ENCODE data around the gene LCN9. TPM values are rescaled to one million over a fixed set of nuclear protein-coding genes. Genes with fewer than 3 reads are reported as not detected.
A peak's percentile ranks its signal among the peaks of the same experiment; 100 is the strongest.

LCN9 gene, protein sequence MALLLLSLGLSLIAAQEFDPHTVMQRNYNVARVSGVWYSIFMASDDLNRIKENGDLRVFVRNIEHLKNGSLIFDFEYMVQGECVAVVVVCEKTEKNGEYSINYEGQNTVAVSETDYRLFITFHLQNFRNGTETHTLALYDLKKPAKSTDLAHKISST
- not detected for polyA plus RNA-seq (2013, experiment 1 of 2)
- not detected for polyA plus RNA-seq (2013, experiment 2 of 2)

DNA sequence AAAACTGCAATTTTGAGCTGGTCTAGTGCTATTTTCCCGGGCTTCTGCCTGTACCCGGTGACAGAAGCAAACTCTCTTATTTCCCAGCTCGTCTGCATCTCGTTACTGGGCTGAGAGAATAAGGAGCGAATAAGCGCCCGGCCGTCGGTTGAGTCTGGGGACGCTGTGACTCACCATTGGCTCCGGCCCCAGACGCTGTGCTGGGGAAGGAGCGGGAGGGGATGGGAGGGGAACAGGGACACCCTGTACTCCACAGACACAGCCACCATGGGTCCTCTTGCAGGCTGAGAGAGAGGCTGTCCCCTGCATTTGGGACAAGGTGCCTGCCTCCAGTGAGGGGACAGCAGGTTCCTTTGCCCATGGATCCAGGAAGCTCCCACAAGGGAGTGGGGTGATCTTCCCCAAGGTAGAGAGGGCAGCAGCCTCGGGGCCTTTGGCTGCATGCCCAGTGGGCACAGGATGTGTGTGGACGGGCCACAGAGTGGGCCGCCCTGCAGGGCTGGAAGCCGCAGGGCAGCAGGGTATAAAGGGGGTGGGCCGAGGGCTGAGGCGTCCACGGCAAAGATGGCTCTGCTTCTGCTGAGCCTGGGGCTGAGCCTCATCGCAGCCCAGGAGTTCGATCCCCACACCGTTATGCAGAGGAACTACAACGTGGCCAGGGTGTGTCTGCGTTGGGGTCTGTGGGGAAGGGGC, at the start of gene LCN9:
LCN9 (plus strand) TSS at position 552 of the 693 bp plus-strand sequence; CDS start at position 565, 13 bp downstream.
- WGBS (ENCODE audit: extremely low coverage, insufficient coverage, low lambda C conversion rate), result no CpG with 5 or more reads among the region's 25 CpGs
- Histone ChIP-seq H3K79me2 (ENCODE audit: control insufficient read depth, insufficient read depth, low read length) (no peaks in the 10 kb centered on the region), H3K9ac (ENCODE audit: low read length) (no peak within 1 kb of the TSS), H3K23ac (ENCODE audit: low read length) (peak within 1 kb of the TSS; percentile 45), H4K5ac (ENCODE audit: low read length) (no peak within 1 kb of the TSS), H3K27me3 (ENCODE audit: insufficient read depth, low read length, poor library complexity) (no peaks in the 10 kb centered on the region), H3K36me3 (ENCODE audit: control insufficient read depth, insufficient read depth, low read length) (no peaks in the 10 kb centered on the region), H3K4me3 (ENCODE audit: low read length) (no peak within 1 kb of the TSS), H2BK15ac (replicated peaks; ENCODE audit: low read depth) (no peak within 1 kb of the TSS), H2BK5ac (ENCODE audit: low read length) (no peak within 1 kb of the TSS), H2AK5ac (ENCODE audit: low read length) (no peak within 1 kb of the TSS), H3K18ac (ENCODE audit: low read length) (no peak within 1 kb of the TSS), H3K4me2 (ENCODE audit: low read length) (no peak within 1 kb of the TSS), H4K8ac (ENCODE audit: low read depth, low read length) (no peak within 1 kb of the TSS), H3K79me1 (ENCODE audit: low read length) (no peaks in the 10 kb centered on the region), H3K56ac (ENCODE audit: low read length) (no peak within 1 kb of the TSS), H2BK120ac (ENCODE audit: low read depth, low read length) (no peak within 1 kb of the TSS), H3K27ac (ENCODE audit: low read depth, low read length) (no peak within 1 kb of the TSS), H3K4me1 (ENCODE audit: control insufficient read depth, low read depth, low read length) (peaks cover 2% of the 10 kb centered on the region), H3K4ac (ENCODE audit: low read depth, low read length) (no peak within 1 kb of the TSS)
- DNase-seq, result peak; percentile 38

DNA sequence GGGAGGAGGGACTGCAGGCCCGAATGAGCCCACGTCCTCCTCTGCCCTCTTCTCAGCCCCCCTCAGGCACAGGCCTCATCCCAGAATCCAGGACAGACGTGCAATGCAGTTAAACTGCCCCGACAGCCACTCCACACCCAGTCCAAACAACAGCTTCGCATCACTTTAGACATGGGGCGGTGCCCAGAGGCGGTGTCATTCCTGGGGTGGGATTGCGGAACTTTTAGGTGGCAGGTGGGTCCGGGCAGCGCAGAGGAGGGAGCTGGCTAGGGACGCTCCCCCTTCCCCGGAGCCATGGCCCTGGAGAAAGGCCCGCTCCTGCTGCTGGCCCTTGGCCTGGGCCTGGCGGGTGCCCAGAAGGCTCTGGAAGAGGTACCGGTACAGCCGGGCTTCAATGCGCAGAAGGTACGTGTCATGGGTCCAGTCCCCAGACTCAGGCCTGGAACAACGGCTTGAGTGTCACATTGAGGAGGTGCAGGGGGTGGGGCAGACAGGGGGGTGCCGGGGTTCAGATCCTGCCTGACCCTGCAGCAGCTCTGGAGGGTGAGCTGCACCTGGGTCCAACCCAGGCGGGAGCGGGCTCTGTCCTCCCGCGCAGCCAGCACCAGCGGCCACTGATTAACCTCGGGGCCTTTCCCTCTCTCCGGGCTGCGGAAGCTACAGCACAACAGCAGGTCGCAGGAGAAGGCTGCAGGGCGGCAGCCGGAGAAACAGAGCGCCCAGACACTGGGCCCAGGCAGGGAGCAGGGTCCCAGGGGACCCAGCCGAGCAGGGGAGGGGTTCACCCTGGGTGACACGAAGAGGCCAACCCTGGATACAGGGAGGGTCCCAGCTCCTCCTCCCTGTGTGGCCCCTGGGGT, 48.9 kb upstream of the LCN9 start:
- no CpG with 5 or more reads among the region's 34 CpGs for WGBS (ENCODE audit: extremely low coverage, insufficient coverage, low lambda C conversion rate)
- no peaks in the 10 kb centered on the region for H3K36me3 ChIP-seq (ENCODE audit: control insufficient read depth, insufficient read depth, low read length)
- no peaks in the 10 kb centered on the region for H3K79me1 ChIP-seq (ENCODE audit: low read length)
- H3K56ac ChIP-seq (ENCODE audit: low read length), result no peak overlapping the region
- H4K5ac ChIP-seq (ENCODE audit: low read length), result no peak overlapping the region
- H2BK15ac ChIP-seq (replicated peaks; ENCODE audit: low read depth), result no peak overlapping the region
- H3K4ac ChIP-seq (ENCODE audit: low read depth, low read length), result no peak overlapping the region
- H3K79me2 ChIP-seq (ENCODE audit: control insufficient read depth, insufficient read depth, low read length), result no peaks in the 10 kb centered on the region
- H2BK120ac ChIP-seq (ENCODE audit: low read depth, low read length), result no peak overlapping the region
- H3K4me1 ChIP-seq (ENCODE audit: control insufficient read depth, low read depth, low read length), result no peaks in the 10 kb centered on the region
- H3K27ac ChIP-seq (ENCODE audit: low read depth, low read length), result no peak overlapping the region
- no peak overlapping the region for H2BK5ac ChIP-seq (ENCODE audit: low read length)
- no peak overlapping the region for H3K4me2 ChIP-seq (ENCODE audit: low read length)
- H3K9ac ChIP-seq (ENCODE audit: low read length), result no peak overlapping the region
- H3K27me3 ChIP-seq (ENCODE audit: insufficient read depth, low read length, poor library complexity), result no peaks in the 10 kb centered on the region
- H3K23ac ChIP-seq (ENCODE audit: low read length), result no peak overlapping the region
- H4K8ac ChIP-seq (ENCODE audit: low read depth, low read length), result no peak overlapping the region
- no peak for DNase-seq
- H2AK5ac ChIP-seq (ENCODE audit: low read length), result no peak overlapping the region
- H3K4me3 ChIP-seq (ENCODE audit: low read length), result no peak overlapping the region
- no peak overlapping the region for H3K18ac ChIP-seq (ENCODE audit: low read length)

DNA sequence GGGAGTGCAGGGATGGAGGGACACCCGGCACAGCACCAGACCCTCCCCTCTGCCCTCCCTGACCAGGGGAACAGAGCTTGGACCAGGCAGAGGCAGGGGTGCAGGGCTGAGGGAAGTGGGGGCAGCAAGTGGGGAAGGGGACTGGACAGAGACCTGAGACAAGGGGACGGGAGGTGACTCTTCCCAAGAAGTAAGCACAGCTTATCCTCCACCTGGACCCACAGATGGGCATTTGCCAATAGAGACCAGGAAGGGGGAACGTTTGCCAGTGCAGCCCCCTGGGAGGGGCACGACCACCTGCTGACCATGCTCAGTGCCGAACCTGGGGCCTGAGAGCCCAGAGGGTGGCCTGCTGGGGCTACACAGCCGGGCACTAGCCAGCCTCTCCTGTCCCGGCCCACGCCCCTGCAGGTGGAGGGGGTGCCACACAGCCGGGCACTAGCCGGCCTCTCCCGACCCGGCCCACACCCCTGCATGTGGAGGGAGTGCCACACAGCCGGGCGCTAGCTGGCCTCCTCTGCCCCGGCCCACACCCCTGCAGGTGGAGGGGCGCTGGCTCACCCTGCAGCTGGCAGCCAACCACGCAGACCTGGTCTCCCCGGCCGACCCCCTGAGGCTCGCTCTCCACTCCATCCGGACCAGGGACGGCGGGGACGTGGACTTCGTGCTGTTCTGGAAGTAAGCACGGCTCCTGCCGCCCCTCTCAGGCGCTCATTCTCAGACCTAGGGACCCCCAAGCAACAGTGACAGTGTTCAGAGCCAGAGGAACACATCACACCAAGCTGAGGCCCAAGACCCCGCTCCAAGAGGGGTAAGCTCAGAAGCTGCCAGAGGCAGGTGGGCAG, 48.1 kb upstream of the LCN9 start:
- Histone ChIP-seq H3K4ac (ENCODE audit: low read depth, low read length) (no peak overlapping the region), H3K4me1 (ENCODE audit: control insufficient read depth, low read depth, low read length) (no peaks in the 10 kb centered on the region), H4K8ac (ENCODE audit: low read depth, low read length) (no peak overlapping the region), H3K4me3 (ENCODE audit: low read length) (no peak overlapping the region), H3K36me3 (ENCODE audit: control insufficient read depth, insufficient read depth, low read length) (no peaks in the 10 kb centered on the region), H3K79me2 (ENCODE audit: control insufficient read depth, insufficient read depth, low read length) (no peaks in the 10 kb centered on the region), H2BK120ac (ENCODE audit: low read depth, low read length) (no peak overlapping the region), H4K5ac (ENCODE audit: low read length) (no peak overlapping the region), H2BK5ac (ENCODE audit: low read length) (no peak overlapping the region), H3K23ac (ENCODE audit: low read length) (no peak overlapping the region), H3K56ac (ENCODE audit: low read length) (no peak overlapping the region), H3K27me3 (ENCODE audit: insufficient read depth, low read length, poor library complexity) (no peaks in the 10 kb centered on the region), H3K79me1 (ENCODE audit: low read length) (no peaks in the 10 kb centered on the region), H3K18ac (ENCODE audit: low read length) (no peak overlapping the region), H3K9ac (ENCODE audit: low read length) (no peak overlapping the region), H3K4me2 (ENCODE audit: low read length) (no peak overlapping the region), H3K27ac (ENCODE audit: low read depth, low read length) (no peak overlapping the region), H2AK5ac (ENCODE audit: low read length) (no peak overlapping the region), H2BK15ac (replicated peaks; ENCODE audit: low read depth) (no peak overlapping the region)
- no peak for DNase-seq
- no CpG with 5 or more reads among the region's 29 CpGs for WGBS (ENCODE audit: extremely low coverage, insufficient coverage, low lambda C conversion rate)

DNA sequence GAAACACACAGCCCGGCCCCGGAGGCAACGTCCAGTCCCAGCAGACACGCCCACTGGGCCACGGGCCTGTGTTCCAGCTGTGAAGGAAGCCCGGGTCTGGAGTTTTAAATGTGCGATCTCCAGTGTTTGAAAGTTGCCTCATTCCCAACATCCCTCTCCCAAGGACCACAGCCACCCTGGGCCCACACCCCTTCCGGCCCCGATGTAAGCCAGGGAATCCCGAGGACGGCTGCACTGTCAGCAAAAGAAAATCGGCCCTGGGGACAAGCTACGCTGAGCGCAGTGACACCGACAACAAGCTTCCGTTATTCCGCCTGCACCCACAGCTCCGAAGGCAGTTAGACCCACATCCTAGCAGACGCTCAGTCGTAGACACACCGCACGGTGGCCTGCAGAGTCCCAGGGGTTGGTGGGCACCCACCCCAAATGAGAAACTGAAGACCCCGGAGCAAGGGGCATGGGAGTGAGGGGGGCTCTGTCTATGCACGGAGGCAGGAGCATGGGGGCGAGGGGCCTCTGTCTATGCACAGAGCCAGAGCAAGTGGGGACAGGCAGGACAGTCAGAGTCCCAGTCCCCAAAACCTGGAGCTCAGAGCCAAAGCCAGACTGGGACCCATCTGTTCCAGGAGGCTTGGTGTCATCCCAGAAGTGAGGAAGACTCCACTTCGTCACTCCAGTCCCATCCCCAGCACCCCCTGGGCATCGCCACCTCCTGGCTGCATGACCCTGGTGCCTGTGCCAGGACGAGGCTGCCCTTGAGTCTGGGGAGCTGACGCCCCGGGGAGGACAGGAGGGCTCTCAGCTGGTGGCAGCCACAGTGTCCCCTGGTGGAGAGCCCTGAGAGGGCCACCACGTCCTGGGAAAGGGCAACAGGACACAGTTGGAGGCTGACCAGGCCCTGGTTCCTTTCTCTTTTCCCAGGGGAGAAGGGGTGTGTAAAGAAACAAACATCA, 47.2 kb upstream of the LCN9 start:
- no peak overlapping the region for H3K4me3 ChIP-seq (ENCODE audit: low read length)
- H3K4ac ChIP-seq (ENCODE audit: low read depth, low read length), result no peak overlapping the region
- no peak overlapping the region for H3K56ac ChIP-seq (ENCODE audit: low read length)
- no peaks in the 10 kb centered on the region for H3K79me1 ChIP-seq (ENCODE audit: low read length)
- no peak overlapping the region for H3K27ac ChIP-seq (ENCODE audit: low read depth, low read length)
- H3K36me3 ChIP-seq (ENCODE audit: control insufficient read depth, insufficient read depth, low read length), result no peaks in the 10 kb centered on the region
- no peaks in the 10 kb centered on the region for H3K79me2 ChIP-seq (ENCODE audit: control insufficient read depth, insufficient read depth, low read length)
- H3K4me1 ChIP-seq (ENCODE audit: control insufficient read depth, low read depth, low read length), result no peaks in the 10 kb centered on the region
- no peak overlapping the region for H4K8ac ChIP-seq (ENCODE audit: low read depth, low read length)
- H4K5ac ChIP-seq (ENCODE audit: low read length), result no peak overlapping the region
- no peaks in the 10 kb centered on the region for H3K27me3 ChIP-seq (ENCODE audit: insufficient read depth, low read length, poor library complexity)
- H2BK5ac ChIP-seq (ENCODE audit: low read length), result no peak overlapping the region
- no peak overlapping the region for H3K18ac ChIP-seq (ENCODE audit: low read length)
- no peak for DNase-seq
- WGBS (ENCODE audit: extremely low coverage, insufficient coverage, low lambda C conversion rate), result no CpG with 5 or more reads among the region's 31 CpGs
- no peak overlapping the region for H2AK5ac ChIP-seq (ENCODE audit: low read length)
- no peak overlapping the region for H2BK120ac ChIP-seq (ENCODE audit: low read depth, low read length)
- H3K23ac ChIP-seq (ENCODE audit: low read length), result no peak overlapping the region
- H3K9ac ChIP-seq (ENCODE audit: low read length), result no peak overlapping the region
- H2BK15ac ChIP-seq (replicated peaks; ENCODE audit: low read depth), result no peak overlapping the region
- H3K4me2 ChIP-seq (ENCODE audit: low read length), result no peak overlapping the region

Measured in mesendoderm (in vitro differentiated cells).